ENCODE measurements around the gene TOX2.

TOX2 gene

DNA sequence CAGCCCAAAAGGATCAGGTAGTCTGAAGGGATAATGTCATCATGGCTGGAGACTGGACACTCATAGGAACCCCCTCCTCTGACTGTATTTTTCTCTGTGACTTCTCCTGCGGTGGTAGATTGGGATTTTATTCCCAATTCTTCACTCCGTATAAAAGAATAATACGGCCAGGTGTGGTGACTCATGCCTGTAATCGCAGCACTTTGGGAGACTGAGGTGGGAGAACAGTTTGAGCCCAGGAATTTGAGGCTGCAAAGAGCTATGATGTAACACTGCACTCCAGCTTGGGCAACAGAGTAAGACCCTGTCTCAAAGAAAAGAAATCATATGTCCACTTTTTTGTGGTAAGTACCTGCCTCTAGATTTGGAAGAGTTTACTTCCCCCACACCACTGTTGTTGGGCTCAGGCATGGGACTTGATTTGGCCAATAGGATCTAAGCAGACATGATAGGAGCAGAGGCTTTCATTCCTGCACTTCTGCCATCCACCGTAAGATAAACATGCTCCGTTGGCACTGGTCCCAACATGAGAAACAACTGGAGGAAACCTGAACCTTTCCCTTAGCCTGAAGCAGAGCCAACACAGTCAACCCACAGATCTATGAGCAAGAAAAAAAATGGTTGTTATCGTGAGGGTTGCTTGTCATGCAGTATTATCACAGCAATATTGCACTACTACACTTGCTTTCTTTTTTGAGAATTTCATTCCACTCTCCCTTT is 190.3 kb downstream of the TOX2 start:
- TF ChIP-seq GATA2 (IDR thresholded peaks at IDR 0.05; ENCODE audit: low read depth, low read length) (no peak), GATA3 (IDR thresholded peaks at IDR 0.05; ENCODE audit: low read depth, low read length) (no peak)

DNA sequence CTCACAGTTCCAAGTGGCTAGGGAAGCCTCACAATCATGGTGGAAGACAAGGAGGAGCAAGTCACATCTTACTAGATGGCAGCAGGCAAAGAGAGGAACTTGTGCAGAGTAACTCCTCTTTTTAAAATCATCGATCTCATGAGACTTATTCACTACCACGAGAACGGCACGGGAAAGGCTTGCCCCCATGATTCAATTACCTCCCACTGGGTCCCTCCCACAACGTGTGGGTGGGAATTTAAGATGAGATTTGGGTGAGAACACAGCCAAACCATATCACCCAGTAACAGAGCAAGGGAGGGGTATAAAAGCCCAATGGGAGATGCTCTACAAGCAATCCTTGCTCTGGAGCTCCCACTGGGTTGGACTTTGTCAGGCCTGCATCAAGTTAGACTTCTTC is 192.0 kb downstream of the TOX2 start:
- TF ChIP-seq GATA3 (IDR thresholded peaks at IDR 0.05; ENCODE audit: low read depth, low read length) (no peak), GATA2 (IDR thresholded peaks at IDR 0.05; ENCODE audit: low read depth, low read length) (no peak)

GRCh38 chr20:44109951-44110361 is 195.3 kb downstream of the TOX2 start:
- TF ChIP-seq GATA2 (IDR thresholded peaks at IDR 0.05; ENCODE audit: low read depth, low read length): no peak
- TF ChIP-seq GATA3 (IDR thresholded peaks at IDR 0.05; ENCODE audit: low read depth, low read length): no peak

GRCh38 chr20:44110816-44111568 is 196.3 kb downstream of the TOX2 start:
- TF ChIP-seq GATA3 (IDR thresholded peaks at IDR 0.05; ENCODE audit: low read depth, low read length) (no peak), GATA2 (IDR thresholded peaks at IDR 0.05; ENCODE audit: low read depth, low read length) (no peak)

GRCh38 chr20:44111712-44112335 is 197.2 kb downstream of the TOX2 start:
- TF ChIP-seq GATA2 (IDR thresholded peaks at IDR 0.05; ENCODE audit: low read depth, low read length) (no peak), GATA3 (IDR thresholded peaks at IDR 0.05; ENCODE audit: low read depth, low read length) (no peak)

GRCh38 chr20:44112456-44112855 is 197.8 kb downstream of the TOX2 start:
- no peak for TF ChIP-seq GATA3 (IDR thresholded peaks at IDR 0.05; ENCODE audit: low read depth, low read length)
- no peak for TF ChIP-seq GATA2 (IDR thresholded peaks at IDR 0.05; ENCODE audit: low read depth, low read length)

DNA sequence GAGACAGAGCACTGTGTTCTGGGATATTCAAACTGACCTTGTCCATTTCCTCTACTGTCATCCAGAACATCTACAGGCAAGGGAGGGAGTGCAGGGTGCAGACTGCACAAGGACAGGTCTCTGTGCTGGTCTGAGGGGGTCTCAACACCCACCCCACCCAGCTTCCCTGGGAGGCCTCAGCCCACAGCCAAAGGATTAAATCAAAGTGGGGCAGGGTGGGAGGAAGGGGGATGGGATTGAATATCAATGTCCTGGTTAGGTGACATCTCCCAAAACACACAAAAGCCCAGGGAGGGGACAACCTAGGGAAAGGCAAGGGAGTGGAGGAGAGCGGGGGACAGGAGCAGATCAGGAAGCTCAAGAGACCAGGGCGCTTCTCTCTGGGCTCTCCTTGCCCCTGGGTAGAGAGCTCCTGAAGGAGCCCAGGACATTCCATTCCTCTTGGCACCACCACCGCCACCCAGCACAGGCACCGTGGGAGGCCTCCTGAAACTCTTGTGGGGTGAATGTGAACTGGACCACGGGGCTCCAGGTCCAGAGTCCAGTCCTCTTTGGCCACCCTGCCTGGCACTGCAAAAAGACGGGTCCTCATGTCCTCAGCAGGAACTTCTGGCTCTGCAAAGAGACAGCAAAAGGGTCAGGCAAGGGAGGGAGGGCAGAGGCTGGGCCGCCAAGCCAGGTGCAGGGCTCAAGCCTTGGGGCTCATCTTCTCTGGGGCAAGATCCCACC is 198.4 kb downstream of the TOX2 start:
- no peak for TF ChIP-seq GATA2 (IDR thresholded peaks at IDR 0.05; ENCODE audit: low read depth, low read length)
- no peak for TF ChIP-seq GATA3 (IDR thresholded peaks at IDR 0.05; ENCODE audit: low read depth, low read length)

- TF ChIP-seq GATA3 (IDR thresholded peaks at IDR 0.05; ENCODE audit: low read depth, low read length) (no peak), GATA2 (IDR thresholded peaks at IDR 0.05; ENCODE audit: low read depth, low read length) (no peak)
Measured at GRCh38 chr20:44113618-44114376, 199.1 kb downstream of the TOX2 start.

DNA sequence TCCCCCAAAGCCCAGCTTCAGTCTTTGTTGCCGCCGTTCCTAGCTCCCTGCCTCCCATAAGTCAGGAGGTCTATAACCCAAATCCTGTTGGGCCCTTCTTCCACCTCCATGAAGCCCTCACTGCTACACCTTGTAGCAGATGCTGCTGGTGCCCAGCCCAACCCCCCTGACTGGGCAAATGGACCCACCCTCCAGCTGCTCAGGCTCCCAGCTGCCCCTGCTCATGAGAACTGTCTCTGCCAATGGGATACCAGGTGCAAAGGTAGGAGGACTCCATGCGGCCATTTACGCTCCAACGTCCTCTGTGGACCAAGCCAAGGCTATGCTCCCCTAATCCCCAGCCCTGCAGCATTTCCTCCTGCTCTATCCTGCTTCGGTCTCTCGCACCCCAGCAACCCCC is 200.5 kb downstream of the TOX2 start:
- TF ChIP-seq GATA2 (IDR thresholded peaks at IDR 0.05; ENCODE audit: low read depth, low read length) (no peak), GATA3 (IDR thresholded peaks at IDR 0.05; ENCODE audit: low read depth, low read length) (no peak)

- no peak for TF ChIP-seq GATA2 (IDR thresholded peaks at IDR 0.05; ENCODE audit: low read depth, low read length)
- no peak for TF ChIP-seq GATA3 (IDR thresholded peaks at IDR 0.05; ENCODE audit: low read depth, low read length)
Measured at GRCh38 chr20:44115762-44116644, 201.4 kb downstream of the TOX2 start.

DNA sequence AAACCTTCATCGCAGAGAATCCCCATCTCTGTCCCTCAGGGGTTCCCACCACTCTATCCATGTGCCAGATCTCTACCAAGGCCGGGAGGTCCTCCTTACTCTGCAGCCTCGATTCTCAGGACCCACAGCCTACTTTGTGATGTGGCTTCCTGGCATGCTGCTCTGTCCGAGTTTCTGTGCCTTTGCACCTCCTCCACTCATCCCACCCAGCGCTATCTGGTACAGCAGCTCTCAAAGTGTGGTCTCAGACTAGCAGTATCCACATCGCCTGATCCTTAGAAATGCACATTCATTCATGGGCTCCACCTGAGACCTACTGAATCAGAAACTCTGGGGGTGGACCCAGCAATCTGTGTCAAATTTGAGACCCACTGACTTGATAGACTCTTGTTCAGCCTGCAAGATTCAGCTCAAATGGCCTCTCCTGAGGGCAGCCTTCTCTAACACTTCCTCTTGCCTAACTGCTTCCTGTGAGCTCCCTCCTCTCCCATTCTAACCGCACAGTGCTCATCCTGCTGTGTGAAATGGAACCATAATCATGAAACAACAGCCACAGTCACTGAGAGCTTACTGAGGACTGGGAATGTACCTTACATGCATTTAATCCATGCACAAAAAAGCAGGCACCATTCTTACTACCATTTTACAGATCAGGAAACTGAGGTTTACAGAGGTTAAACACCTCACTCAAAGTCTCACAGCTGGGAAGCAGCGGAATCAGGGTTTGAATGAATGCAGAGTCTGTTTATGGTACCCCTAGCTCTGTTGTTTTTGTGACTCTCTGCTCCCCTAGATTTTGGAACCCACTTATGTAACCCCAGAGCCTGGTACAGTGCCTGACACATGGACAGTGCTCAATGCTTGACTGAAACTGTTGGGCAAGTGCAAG is 202.9 kb downstream of the TOX2 start:
- TF ChIP-seq GATA3 (IDR thresholded peaks at IDR 0.05; ENCODE audit: low read depth, low read length) (no peak), GATA2 (IDR thresholded peaks at IDR 0.05; ENCODE audit: low read depth, low read length) (no peak)
